Measurements from ENCODE around the gene LDB2.

The LDB2 gene

GRCh38 chr4:16668488-16668887 is 230.0 kb downstream of the LDB2 start:
- TF ChIP-seq FOXM1 (IDR thresholded peaks at IDR 0.05; ENCODE audit: borderline replicate concordance, low read depth) (no peak), ZBTB7A (IDR thresholded peaks at IDR 0.05; ENCODE audit: low read depth) (no peak), CEBPB (IDR thresholded peaks at IDR 0.05) (no peak), RAD21 (IDR thresholded peaks at IDR 0.05; ENCODE audit: low read depth) (no peak), CREB1 (IDR thresholded peaks at IDR 0.05; ENCODE audit: low read depth) (no peak), YY1 (IDR thresholded peaks at IDR 0.05; ENCODE audit: low read depth) (no peak), EGR1 (IDR thresholded peaks at IDR 0.05) (no peak), REST (IDR thresholded peaks at IDR 0.05; ENCODE audit: low read depth) (no peak), MAX (IDR thresholded peaks at IDR 0.05) (no peak), EP300 (IDR thresholded peaks at IDR 0.05; ENCODE audit: borderline replicate concordance) (no peak), USF1 (IDR thresholded peaks at IDR 0.05) (no peak), TAF1 (IDR thresholded peaks at IDR 0.05; ENCODE audit: low read depth) (no peak), TEAD4 (IDR thresholded peaks at IDR 0.05) (no peak), NFIC (IDR thresholded peaks at IDR 0.05) (no peak), TCF12 (IDR thresholded peaks at IDR 0.05; ENCODE audit: low read depth) (no peak)

GRCh38 chr4:16667464-16667863 is 231.0 kb downstream of the LDB2 start:
- TF ChIP-seq USF1 (IDR thresholded peaks at IDR 0.05) (no peak), TCF12 (IDR thresholded peaks at IDR 0.05; ENCODE audit: low read depth) (no peak), CREB1 (IDR thresholded peaks at IDR 0.05; ENCODE audit: low read depth) (no peak), CEBPB (IDR thresholded peaks at IDR 0.05) (no peak)

GRCh38 chr4:16665942-16666551 is 232.4 kb downstream of the LDB2 start:
- TF ChIP-seq USF1 (IDR thresholded peaks at IDR 0.05) (no peak), YY1 (IDR thresholded peaks at IDR 0.05; ENCODE audit: low read depth) (no peak)

- TF ChIP-seq REST (IDR thresholded peaks at IDR 0.05; ENCODE audit: low read depth) (no peak), FOXM1 (IDR thresholded peaks at IDR 0.05; ENCODE audit: borderline replicate concordance, low read depth) (no peak), TCF12 (IDR thresholded peaks at IDR 0.05; ENCODE audit: low read depth) (no peak), RAD21 (IDR thresholded peaks at IDR 0.05; ENCODE audit: low read depth) (no peak), TAF1 (IDR thresholded peaks at IDR 0.05; ENCODE audit: low read depth) (no peak), NFIC (IDR thresholded peaks at IDR 0.05) (no peak), CREB1 (IDR thresholded peaks at IDR 0.05; ENCODE audit: low read depth) (no peak)
Observed at GRCh38 chr4:16663732-16664131, 234.7 kb downstream of the LDB2 start.

GRCh38 chr4:16663307-16663706 is 235.1 kb downstream of the LDB2 start:
- no peak for TF ChIP-seq TCF12 (IDR thresholded peaks at IDR 0.05; ENCODE audit: low read depth)
- TF ChIP-seq RAD21 (IDR thresholded peaks at IDR 0.05; ENCODE audit: low read depth) = no peak
- TF ChIP-seq MAX (IDR thresholded peaks at IDR 0.05) = no peak

- TF ChIP-seq CEBPB (IDR thresholded peaks at IDR 0.05) = no peak
Observed at GRCh38 chr4:16661813-16662212, 236.6 kb downstream of the LDB2 start.

- no peak for TF ChIP-seq CEBPB (IDR thresholded peaks at IDR 0.05)
- TF ChIP-seq TCF12 (IDR thresholded peaks at IDR 0.05; ENCODE audit: low read depth) = no peak
- TF ChIP-seq NFIC (IDR thresholded peaks at IDR 0.05) = no peak
- TF ChIP-seq EP300 (IDR thresholded peaks at IDR 0.05; ENCODE audit: borderline replicate concordance) = no peak
Observed at GRCh38 chr4:16660656-16661055, 237.8 kb downstream of the LDB2 start.
